ENCODE data around the gene TMED4.
"Not testable (repeated sequence)": the region's sequence is repeated elsewhere in the genome, so short reads cannot be mapped to it uniquely, and the experiment has no call there.

The TMED4 gene

DNA sequence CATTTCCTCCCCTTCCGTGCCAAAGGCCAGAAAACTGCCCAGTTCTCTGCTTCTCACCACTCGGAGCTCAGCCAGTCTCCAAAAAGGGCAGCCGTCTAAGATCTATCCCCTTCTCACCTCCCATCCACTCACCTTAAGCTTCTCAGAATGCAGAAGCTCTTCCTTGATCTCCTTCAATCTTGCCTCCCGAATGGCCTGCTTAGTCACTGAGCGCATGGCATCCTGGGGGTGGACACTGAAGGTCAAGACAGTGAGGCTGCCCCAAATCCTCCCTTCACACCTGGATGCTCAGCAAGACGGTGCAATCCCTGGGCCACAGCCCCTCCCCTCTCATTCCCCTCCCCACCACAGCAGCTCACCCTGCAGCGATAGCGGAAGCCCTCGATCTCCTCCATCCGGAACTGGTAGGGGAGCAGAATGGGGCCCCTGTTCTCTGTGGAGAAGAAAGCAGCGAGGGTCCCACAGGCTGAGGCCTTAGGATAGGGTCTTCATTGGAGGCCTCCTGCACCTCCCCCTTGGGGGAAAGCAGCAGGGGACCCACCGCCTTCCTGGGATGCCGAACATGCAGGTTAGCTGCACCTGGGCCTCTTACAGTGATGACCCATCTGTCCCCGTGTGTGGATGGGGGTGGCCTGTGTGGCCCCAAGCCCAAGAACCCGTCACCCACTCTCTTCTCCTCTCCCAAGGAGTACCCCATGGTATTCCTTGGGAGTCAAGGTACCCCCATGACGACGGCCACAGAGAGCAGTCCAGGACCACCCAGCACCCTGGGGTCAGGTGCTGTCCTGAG lies 13.1 kb downstream of the TMED4 start:
- no peak for DNase-seq

DNA sequence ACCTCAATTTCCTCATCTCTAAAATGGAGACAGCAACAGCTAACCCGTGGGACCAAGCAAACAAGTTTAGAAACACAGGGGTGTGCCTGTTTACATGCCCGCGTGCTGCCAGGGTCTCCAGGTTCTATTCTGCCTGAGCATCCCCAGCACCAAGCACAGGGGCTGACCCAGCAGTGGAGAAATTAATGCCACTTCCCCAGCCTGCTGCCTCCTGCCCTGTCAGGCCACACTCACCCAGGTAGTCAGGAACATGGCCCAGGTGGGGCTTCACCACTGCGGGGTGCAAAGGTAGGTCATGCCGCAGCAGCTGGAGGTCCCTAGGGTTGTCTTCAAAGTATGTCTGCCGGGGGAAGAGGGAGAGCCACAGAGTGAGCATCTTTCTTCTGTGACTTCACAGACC lies 14.1 kb downstream of the TMED4 start:
- DNase-seq = no peak

GRCh38 chr7:44566680-44567079 lies 15.4 kb downstream of the TMED4 start:
- no peak for DNase-seq

GRCh38 chr7:44565795-44566559 lies 16.1 kb downstream of the TMED4 start:
- DNase-seq = peak; percentile 77

GRCh38 chr7:44565097-44565794 lies 16.8 kb downstream of the TMED4 start:
- peak; percentile 79 for DNase-seq

DNA sequence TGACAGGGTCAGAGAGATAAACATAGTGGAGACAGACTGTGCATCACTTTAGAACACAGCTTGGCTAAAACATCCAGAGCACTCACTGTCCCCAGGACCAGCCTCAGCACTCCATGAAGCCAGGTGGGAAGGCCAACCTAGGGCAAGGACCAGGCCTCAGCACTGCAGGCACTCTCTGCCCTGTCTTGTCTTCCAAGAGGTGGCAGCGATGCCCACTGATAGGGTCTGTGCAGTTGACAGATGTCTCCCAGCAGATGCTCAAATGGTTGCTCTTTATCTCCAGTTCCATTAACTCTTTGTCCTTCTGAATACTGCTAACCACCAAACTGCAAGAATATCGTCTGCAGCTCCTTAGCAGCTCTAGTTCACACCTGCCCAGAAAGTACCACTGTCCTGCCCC lies 17.4 kb downstream of the TMED4 start:
- DNase-seq = no peak

DNA sequence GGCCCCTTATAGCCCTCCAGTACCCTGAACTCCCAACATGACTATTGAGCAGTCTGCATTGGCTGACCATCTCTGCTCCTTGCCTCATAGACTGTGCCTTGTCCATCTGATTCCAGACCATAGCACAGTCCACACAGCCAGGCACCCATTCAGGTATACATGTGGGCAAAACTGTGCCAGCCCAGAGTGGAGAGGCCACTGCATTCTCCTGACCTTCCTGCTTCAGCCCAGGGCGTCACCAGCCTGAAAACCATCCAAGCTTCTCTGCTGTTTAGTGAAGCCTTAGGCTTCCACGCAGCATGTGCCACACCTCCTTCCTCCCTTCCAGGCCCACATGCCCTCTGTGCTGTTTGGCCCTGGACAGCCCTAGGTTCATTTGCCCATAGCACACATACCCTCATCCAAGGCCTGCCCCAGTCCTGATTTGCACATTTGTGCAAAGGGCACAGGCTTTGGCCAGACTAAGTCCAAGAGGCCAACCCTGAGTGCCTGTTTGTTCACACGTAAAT lies 18.8 kb downstream of the TMED4 start:
- no peak for DNase-seq

GRCh38 chr7:44562622-44562962 lies 19.4 kb downstream of the TMED4 start:
- not testable (repeated sequence) for DNase-seq

- DNase-seq = peak; percentile 33
Observed at GRCh38 chr7:44561962-44562621, 19.9 kb downstream of the TMED4 start.

DNA sequence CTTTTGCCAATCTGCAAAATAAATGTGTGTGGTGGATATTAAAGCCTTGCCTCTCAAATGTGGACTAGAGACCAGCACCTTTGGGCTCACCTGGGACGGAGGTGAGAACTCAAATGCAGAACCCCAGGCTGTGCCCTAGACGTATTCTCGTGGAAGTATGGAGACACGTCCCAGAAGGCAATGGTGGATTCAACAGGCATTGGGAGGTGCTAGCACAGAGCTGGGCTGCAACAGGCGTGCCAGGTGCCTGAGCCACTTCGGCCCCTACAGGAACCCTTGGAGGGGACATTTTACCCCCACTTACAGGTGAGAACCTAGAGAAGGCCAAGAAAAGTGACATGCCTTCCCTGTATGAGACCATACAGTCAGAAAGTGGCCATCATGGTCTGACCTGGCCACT lies 20.6 kb downstream of the TMED4 start:
- no peak for DNase-seq

DNA sequence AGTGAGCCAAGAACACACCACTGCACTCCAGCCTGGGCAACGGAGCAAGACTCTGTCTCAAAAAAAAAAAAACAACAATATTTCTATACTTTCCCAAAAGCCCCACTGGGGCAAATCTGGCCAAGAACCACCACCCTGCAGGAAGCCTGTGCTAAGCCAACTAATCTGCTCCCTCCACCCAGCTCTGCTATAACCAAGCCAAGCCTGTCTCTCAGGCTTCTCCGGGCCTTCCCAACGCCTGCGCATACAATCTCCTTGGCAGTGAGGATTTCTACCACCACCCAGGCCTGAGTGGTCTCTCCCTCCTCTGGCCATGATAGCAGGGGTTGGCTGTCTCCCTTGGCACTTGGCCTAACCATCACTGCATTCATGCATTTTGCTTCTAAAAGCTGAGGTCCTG lies 22.5 kb downstream of the TMED4 start:
- DNase-seq = no peak

DNA sequence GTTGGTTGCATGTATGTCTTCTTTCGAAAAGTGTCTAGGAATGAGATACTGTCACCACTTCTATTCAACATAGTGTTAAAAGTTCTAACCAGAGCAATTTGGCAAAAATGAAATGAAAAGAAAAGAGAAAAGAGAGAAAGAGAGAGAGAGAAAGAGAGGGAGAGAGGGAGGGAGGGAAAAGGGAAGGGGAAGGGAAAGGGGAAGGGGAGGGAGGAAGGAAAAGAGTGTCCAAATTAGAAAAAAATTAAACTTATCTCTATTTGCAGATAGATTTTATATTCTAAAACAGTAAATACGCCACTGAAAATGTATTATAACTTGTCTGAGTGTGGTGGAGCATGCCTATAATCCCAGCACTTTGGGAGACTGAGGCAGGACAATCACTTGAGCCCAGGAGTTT lies 24.5 kb downstream of the TMED4 start:
- no peak for DNase-seq

- DNase-seq = no peak
Observed at GRCh38 chr7:44555350-44555749, 26.7 kb downstream of the TMED4 start.

DNA sequence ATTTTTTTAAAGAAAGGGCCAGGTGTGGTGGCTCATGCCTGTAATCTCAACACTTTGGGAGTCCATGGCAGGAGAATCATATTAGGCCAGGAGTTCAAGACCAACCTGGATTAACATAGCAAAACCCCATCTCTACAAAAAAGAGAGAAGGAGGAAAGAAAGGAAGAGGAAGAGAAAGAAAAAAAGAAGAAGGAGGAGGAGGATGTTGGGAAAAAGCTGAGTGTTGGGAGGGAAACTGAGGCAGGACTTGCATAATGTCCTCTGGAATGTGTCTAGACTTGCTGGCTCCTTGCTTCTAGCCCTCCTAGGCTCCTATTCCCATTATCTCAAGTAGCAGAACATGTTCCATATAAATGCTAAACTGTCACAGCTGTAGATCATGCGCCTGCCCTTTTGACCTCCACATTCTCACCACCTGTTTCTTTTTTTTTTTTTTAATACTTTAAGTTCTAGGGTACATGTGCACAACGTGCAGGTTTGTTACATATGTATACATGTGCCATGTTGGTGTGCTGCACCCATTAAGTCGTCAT lies 29.5 kb downstream of the TMED4 start:
- not testable (repeated sequence) for DNase-seq

GRCh38 chr7:44549457-44549856 lies 32.6 kb downstream of the TMED4 start:
- no peak for DNase-seq

DNA sequence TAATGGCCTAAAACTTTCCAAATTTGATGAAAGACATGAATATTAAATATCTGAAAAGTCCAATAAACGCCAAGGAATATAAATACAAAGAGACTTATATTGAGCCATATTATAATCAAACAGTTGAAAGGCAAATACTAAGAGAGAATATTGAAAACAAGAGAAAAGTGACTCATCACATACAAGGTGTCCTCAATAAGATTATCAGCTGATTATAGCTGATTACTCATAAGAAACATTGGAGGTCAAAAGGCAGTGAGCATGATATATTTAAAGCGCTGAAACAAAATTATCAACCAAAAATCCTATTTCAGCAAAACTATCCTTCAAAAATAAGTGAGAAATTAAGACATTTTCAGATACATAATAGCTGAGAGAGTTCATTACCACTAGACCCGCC lies 33.1 kb downstream of the TMED4 start:
- DNase-seq = no peak

- no peak for DNase-seq
Observed at GRCh38 chr7:44547536-44548231, 34.3 kb downstream of the TMED4 start.

- no peak for DNase-seq
Observed at GRCh38 chr7:44541876-44542610, 40.0 kb downstream of the TMED4 start.

GRCh38 chr7:44541028-44541869 lies 40.8 kb downstream of the TMED4 start, which contains the start of gene NPC1L1:
Gene NPC1L1 (minus strand): TSS chr7:44541330. CDS start chr7:44541259, 71 bp downstream.
- DNase-seq = peak; percentile 40

- DNase-seq = no peak
Observed at GRCh38 chr7:44540592-44541027, 41.4 kb downstream of the TMED4 start.

All from hematopoietic multipotent progenitor cell treated with erythropoietin and hydrocortisone succinate and interleukin-3 and kit ligand, for 4 days (in vitro differentiated cells).